Lung (tissue), 12 donors: ENCODE measurements around the gene NXPH1. TPM values are rescaled to one million over a fixed set of nuclear protein-coding genes. Genes with fewer than 3 reads are reported as not detected.

Source experiments
- ATAC-seq: fragments of 200-7000 bp; cut with Tn5 transposase; one replicate; pipeline ENCODE4 v1.9.1; 2020; ENCODE audit warnings: moderate number of reproducible peaks; ENCODE audit not compliant: insufficient read depth, low FRiP score
- DNase-seq, 3 donors: peaks; one replicate each; pipeline ENCODE4 v3.0.0-alpha.2; 2013 to 2017
- H3K27ac ChIP-seq, 2 donors: one replicate each; pipeline ENCODE4 v1.5.1; 2013; ENCODE audit warnings: mild to moderate bottlenecking in 2 of 2, moderate library complexity in 2 of 2, control low read depth in 1 of 2, inconsistent platforms in 1 of 2, low read depth in 1 of 2, low read length in 1 of 2
- H3K27me3 ChIP-seq, 3 donors: one replicate each; pipeline ENCODE4 v1.5.1; 2013; ENCODE audit warnings: low read length in 2 of 3; ENCODE audit not compliant: control insufficient read depth in 3 of 3, insufficient read depth in 3 of 3
- H3K36me3 ChIP-seq, 4 donors: one replicate each; pipeline ENCODE4 v1.5.1; 2013; ENCODE audit warnings: low read length in 4 of 4, mild to moderate bottlenecking in 1 of 4, moderate library complexity in 1 of 4; ENCODE audit not compliant: control insufficient read depth in 4 of 4, insufficient read depth in 4 of 4
- H3K4me1 ChIP-seq, 5 donors: one replicate each; pipeline ENCODE4 v1.5.1; 2013; ENCODE audit warnings: low read length in 5 of 5, mild to moderate bottlenecking in 2 of 5, moderate library complexity in 1 of 5; ENCODE audit not compliant: control insufficient read depth in 5 of 5, insufficient read depth in 5 of 5
- H3K4me3 ChIP-seq: one replicate; pipeline ENCODE4 v1.5.1; 2013; ENCODE audit warnings: mild to moderate bottlenecking, control low read depth, moderate library complexity
- H3K9ac ChIP-seq, 2 donors: one replicate each; pipeline ENCODE4 v1.5.1; 2013; ENCODE audit warnings: low read length in 2 of 2, control low read depth in 1 of 2; ENCODE audit not compliant: insufficient read depth in 1 of 2
- H3K9me3 ChIP-seq, 4 donors: one replicate each; pipeline ENCODE4 v1.5.1; 2013; ENCODE audit warnings: low read length in 3 of 4, mild to moderate bottlenecking in 1 of 4, moderate library complexity in 1 of 4; ENCODE audit not compliant: control insufficient read depth in 4 of 4, insufficient read depth in 3 of 4
- WGBS, 2 donors: extraction: QIAGEN DNeasy Blood & Tissue Kit; methylation state at CpG; one replicate each; pipeline ENCODE4 v1.1.7; 2013; 5-methylcytosine and 5-hydroxymethylcytosine counted together
- polyA plus RNA-seq, 2 donors: library from polyadenylated mRNA; stranded (reverse); fragments of 200-250 nt; gene quantifications; one replicate each; pipeline ENCODE4 v1.2.1, GENCODE V29; 2013
- total RNA-seq, 2 donors: library from RNA; depleted of rRNA in 1 of 2; stranded (reverse); fragments of >200 nt in 1 of 2; gene quantifications; one replicate each; pipeline ENCODE4 v1.2.1, GENCODE V29; 2014 to 2021
- TF ChIP-seq, protein P1 (sequence below): IDR thresholded peaks from 2 replicates; pipeline ENCODE4 v1.5.1; 2012; ENCODE audit warnings: mild to moderate bottlenecking; ENCODE audit errors: control extremely low read depth, extremely low read depth
- donor health status: control.
- donor health status: control.
- donor health status: Bipolar disorder and iron deficiency.
- donor health status: healthy.
- donor health status: DM: yes; HTN: yes; CAD: no.

NXPH1 gene
- total and polyA plus RNA-seq, 4 donors = 0.09 to 0.17 TPM; not detected in 2

GRCh38 chr7:8423057-8423456, 10.4 kb upstream of the NXPH1 start:
- Histone ChIP-seq H3K27me3 (peaks cover 0 to 6% (median 3%) of the 10 kb centered on the region in 3 donors), H3K36me3 (no peaks in the 10 kb centered on the region), H3K4me3 (no peak overlapping the region), H3K4me1 (no peaks in the 10 kb centered on the region), H3K27ac (no peak overlapping the region), H3K9ac (no peak overlapping the region), H3K9me3 (no peaks in the 10 kb centered on the region)
- DNase-seq (no peak), ATAC-seq (no peak)
- TF ChIP-seq, protein P1, sequence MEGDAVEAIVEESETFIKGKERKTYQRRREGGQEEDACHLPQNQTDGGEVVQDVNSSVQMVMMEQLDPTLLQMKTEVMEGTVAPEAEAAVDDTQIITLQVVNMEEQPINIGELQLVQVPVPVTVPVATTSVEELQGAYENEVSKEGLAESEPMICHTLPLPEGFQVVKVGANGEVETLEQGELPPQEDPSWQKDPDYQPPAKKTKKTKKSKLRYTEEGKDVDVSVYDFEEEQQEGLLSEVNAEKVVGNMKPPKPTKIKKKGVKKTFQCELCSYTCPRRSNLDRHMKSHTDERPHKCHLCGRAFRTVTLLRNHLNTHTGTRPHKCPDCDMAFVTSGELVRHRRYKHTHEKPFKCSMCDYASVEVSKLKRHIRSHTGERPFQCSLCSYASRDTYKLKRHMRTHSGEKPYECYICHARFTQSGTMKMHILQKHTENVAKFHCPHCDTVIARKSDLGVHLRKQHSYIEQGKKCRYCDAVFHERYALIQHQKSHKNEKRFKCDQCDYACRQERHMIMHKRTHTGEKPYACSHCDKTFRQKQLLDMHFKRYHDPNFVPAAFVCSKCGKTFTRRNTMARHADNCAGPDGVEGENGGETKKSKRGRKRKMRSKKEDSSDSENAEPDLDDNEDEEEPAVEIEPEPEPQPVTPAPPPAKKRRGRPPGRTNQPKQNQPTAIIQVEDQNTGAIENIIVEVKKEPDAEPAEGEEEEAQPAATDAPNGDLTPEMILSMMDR = no peak
- 95 to 96% methylated on average over 2 of the region's 2 CpGs for WGBS, 2 donors

GRCh38 chr7:8425223-8425622, 8.2 kb upstream of the NXPH1 start:
- TF ChIP-seq, protein P1 = no peak
- Histone ChIP-seq H3K27ac (no peak overlapping the region), H3K4me3 (no peak overlapping the region), H3K4me1 (no peaks in the 10 kb centered on the region), H3K36me3 (no peaks in the 10 kb centered on the region), H3K27me3 (peaks cover 2 to 8% (median 3%) of the 10 kb centered on the region in 3 donors), H3K9me3 (no peaks in the 10 kb centered on the region), H3K9ac (no peak overlapping the region)
- DNase-seq (no peak), ATAC-seq (no peak)
- WGBS, 2 donors = 87 to 91% methylated on average over 1 of the region's 1 CpG

DNA sequence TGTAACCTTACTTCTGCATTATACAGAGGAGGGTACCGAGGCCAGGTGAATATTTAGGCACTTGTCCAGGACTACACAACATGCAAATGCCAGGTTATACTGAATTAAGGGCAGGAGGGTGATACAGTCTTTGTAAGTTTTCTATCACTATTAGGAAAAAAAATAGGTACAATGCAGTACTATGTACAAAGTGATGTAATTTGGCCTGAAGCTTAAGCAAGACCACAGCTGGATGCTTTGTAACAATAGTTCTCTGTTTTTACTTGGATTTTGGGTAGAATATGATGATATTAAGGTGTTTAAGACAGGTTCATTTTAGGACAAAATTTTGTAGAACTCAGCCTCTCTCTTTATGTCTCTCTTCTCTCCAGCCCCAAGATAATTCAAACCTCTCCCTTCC, 2.8 kb upstream of the NXPH1 start:
- Histone ChIP-seq H3K4me1 (peaks cover 0 to 7% (median 0%) of the 10 kb centered on the region in 5 donors), H3K9ac (no peak overlapping the region), H3K27ac (no peak overlapping the region), H3K36me3 (no peaks in the 10 kb centered on the region), H3K9me3 (peaks cover 0 to 24% (median 0%) of the 10 kb centered on the region in 4 donors), H3K4me3 (no peak overlapping the region), H3K27me3 (peaks cover 23 to 59% (median 27%) of the 10 kb centered on the region in 3 donors)
- ATAC-seq = no peak
- WGBS, 2 donors = 75 to 78% methylated on average over 1 of the region's 1 CpG
- TF ChIP-seq, protein P1 = no peak
- no peak for DNase-seq

GRCh38 chr7:8434290-8435002, 1.0 kb downstream of the NXPH1 start:
- H3K27me3 ChIP-seq = peaks cover 25 to 89% (median 58%) of the 10 kb centered on the region in 3 donors
- H3K9me3 ChIP-seq = peaks cover 0 to 28% (median 0%) of the 10 kb centered on the region in 4 donors
- peaks cover 0 to 7% (median 0%) of the 10 kb centered on the region in 5 donors for H3K4me1 ChIP-seq
- WGBS, 2 donors = 3% methylated on average over 46 of the region's 46 CpGs
- ATAC-seq (no peak), DNase-seq (no peak)
- H3K36me3 ChIP-seq = no peaks in the 10 kb centered on the region
- TF ChIP-seq, protein P1 = no peak
- no peak overlapping the region for H3K4me3 ChIP-seq
- no peak overlapping the region for H3K9ac ChIP-seq
- H3K27ac ChIP-seq = no peak overlapping the region
